GM12875 (cell line): ENCODE data around the gene CHTF18.

Source experiments
- H3K4me3 ChIP-seq: one replicate; pipeline ENCODE4 v1.5.1; 2011; ENCODE audit warnings: low read depth, low read length, control low read depth
- CTCF ChIP-seq: IDR thresholded peaks from 2 replicates; pipeline ENCODE4 v1.5.1; 2011; ENCODE audit warnings: low read depth, mild to moderate bottlenecking, control low read depth, inconsistent platforms, low read length, moderate library complexity, borderline replicate concordance; ENCODE audit not compliant: insufficient read depth

CHTF18 gene

GRCh38 chr16:830107-830870, 41.9 kb downstream of the CHTF18 start:
- no peak overlapping the region for H3K4me3 ChIP-seq
- no peak for TF ChIP-seq CTCF

GRCh38 chr16:830871-831570, 42.6 kb downstream of the CHTF18 start:
- H3K4me3 ChIP-seq = no peak overlapping the region
- no peak for TF ChIP-seq CTCF

GRCh38 chr16:831571-832413, 43.4 kb downstream of the CHTF18 start:
- TF ChIP-seq CTCF = no peak
- H3K4me3 ChIP-seq = no peak overlapping the region

GRCh38 chr16:832652-833336, 44.4 kb downstream of the CHTF18 start:
- H3K4me3 ChIP-seq = no peak overlapping the region
- no peak for TF ChIP-seq CTCF

- no peak overlapping the region for H3K4me3 ChIP-seq
- TF ChIP-seq CTCF = no peak
Observed at GRCh38 chr16:833411-833810, 45.0 kb downstream of the CHTF18 start.

GRCh38 chr16:835373-835772, 47.0 kb downstream of the CHTF18 start:
- TF ChIP-seq CTCF = no peak

More at GRCh38 chr16:835373-835772, 47.0 kb downstream of the CHTF18 start:
- no peak overlapping the region for H3K4me3 ChIP-seq
